ENCODE measurements around the gene NKG7.

DNA sequence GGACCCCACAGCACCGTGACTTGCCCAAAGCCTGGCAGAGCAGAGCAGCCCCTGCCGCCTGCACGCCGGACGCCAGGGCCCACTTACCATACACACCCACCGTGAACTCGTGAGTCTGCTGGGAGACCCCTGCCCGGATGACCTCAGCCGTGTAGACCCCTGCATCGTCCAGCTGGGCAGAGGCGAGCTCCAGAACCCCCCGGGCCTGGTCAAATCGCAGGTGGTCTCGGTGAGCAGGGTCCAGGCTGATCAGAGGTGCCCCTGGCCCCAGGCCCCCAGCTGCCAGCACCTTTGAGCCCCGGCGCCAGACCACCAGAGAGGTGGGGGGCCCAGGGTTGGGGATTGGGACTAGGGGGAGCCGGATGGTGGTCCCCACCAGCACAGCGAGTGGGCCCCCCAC lies 31.4 kb downstream of the NKG7 start:
- TF ChIP-seq CTCF (IDR thresholded peaks at IDR 0.05): no peak
- no peak for TF ChIP-seq POLR2A (IDR thresholded peaks at IDR 0.05)

Data from adrenal gland (tissue), 5 donors.